Hematopoietic multipotent progenitor cell treated with erythropoietin and hydrocortisone succinate and interleukin-3 and kit ligand, for 8 days (in vitro differentiated cells): ENCODE data around the gene OR4D5.

ENCODE experiments used
- DNase-seq: peaks from one replicate; pipeline ENCODE4 v3.0.0-alpha.2; 2015

The OR4D5 gene

GRCh38 chr11:123939317-123939716 lies at the start of gene OR4D5:
TSS of gene OR4D5 (plus strand) at chr11:123939617. CDS start at chr11:123939617, 0 bp downstream.
- no peak for DNase-seq

- no peak for DNase-seq
Observed at GRCh38 chr11:123892031-123892430, 47.4 kb upstream of the OR4D5 start.

- no peak for DNase-seq
Observed at GRCh38 chr11:123899792-123900191, 39.6 kb upstream of the OR4D5 start.

GRCh38 chr11:123901867-123902266 lies 37.5 kb upstream of the OR4D5 start, which contains the start of gene OR8D4:
TSS of gene OR8D4 (plus strand) at chr11:123902167. CDS start at chr11:123906432, 4,265 bp downstream.
- DNase-seq: no peak

- no peak for DNase-seq
Observed at GRCh38 chr11:123903932-123904331, 35.5 kb upstream of the OR4D5 start.

- DNase-seq: no peak
Observed at GRCh38 chr11:123904932-123905331, 34.5 kb upstream of the OR4D5 start.

- DNase-seq: no peak
Observed at GRCh38 chr11:123905826-123906225, 33.6 kb upstream of the OR4D5 start.

- DNase-seq: no peak
Observed at GRCh38 chr11:123920943-123921342, 18.5 kb upstream of the OR4D5 start.

- DNase-seq: no peak
Observed at GRCh38 chr11:123924027-123924426, 15.4 kb upstream of the OR4D5 start.

- no peak for DNase-seq
Observed at GRCh38 chr11:123942413-123942812, 3.0 kb downstream of the OR4D5 start.

GRCh38 chr11:123943738-123944137 lies 4.3 kb downstream of the OR4D5 start, which contains the start of gene OR6T1:
TSS of gene OR6T1 (minus strand) at chr11:123943838. CDS start at chr11:123943838, 0 bp downstream.
- DNase-seq: no peak

GRCh38 chr11:123945132-123945531 lies 5.7 kb downstream of the OR4D5 start:
- no peak for DNase-seq

- no peak for DNase-seq
Observed at GRCh38 chr11:123956752-123957151, 17.3 kb downstream of the OR4D5 start.

GRCh38 chr11:123973816-123974215 lies 34.4 kb downstream of the OR4D5 start:
- no peak for DNase-seq

- no peak for DNase-seq
Observed at GRCh38 chr11:123976770-123977560, 37.5 kb downstream of the OR4D5 start.

- DNase-seq: no peak
Observed at GRCh38 chr11:123977731-123978347, 38.4 kb downstream of the OR4D5 start, which contains the start of gene OR10S1. TSS of gene OR10S1 (minus strand) at chr11:123977781. CDS start at chr11:123977664, 117 bp downstream.

GRCh38 chr11:123979311-123979710 lies 39.9 kb downstream of the OR4D5 start:
- DNase-seq: no peak
